HepG2 (cell line): ENCODE data around the gene NFATC2. TPM values are rescaled to one million over a fixed set of nuclear protein-coding genes. Genes with fewer than 3 reads are reported as not detected.

Experiments used
- ATAC-seq: fragments of 200-7000 bp; cut with Tn5 transposase; 3 replicates; pipeline ENCODE4 v1.9.1; 2020; ENCODE audit warnings: mild to moderate bottlenecking, moderate library complexity
- BruUV-seq: library from RNA; stranded (reverse); fragments of 400-500 nt; replicated peaks from 2 replicates; lab custom pipeline; 2021; lab: Mats Ljungman, UMichigan
- CTCF ChIA-PET: fragments of 300-600 bp; formaldehyde crosslinking; extraction: SDS; loops from one replicate; lab custom pipeline; 2021; ENCODE audit warnings: low total read pairs, inconsistent platforms, low intra/inter-chr PET ratio; lab: Yijun Ruan, JAX
- POLR2A ChIA-PET: fragments of 350-600 bp; sonication (Branson Sonifier 250); formaldehyde crosslinking; loops from one replicate; lab custom pipeline; 2020; ENCODE audit warnings: antibody characterized with exemption, inconsistent platforms; lab: Yijun Ruan, JAX
- DNase-seq: peaks from one replicate; pipeline ENCODE4 v3.0.0-alpha.2; 2015; ENCODE audit warnings: low spot score
- FAIRE-seq: peaks from 3 replicates; lab custom pipeline; 2011; peaks lifted over from hg19 to GRCh38; lab: Jason Lieb, UNC
- H2AFZ ChIP-seq: one replicate; pipeline ENCODE4 v1.6.1; 2011; ENCODE audit warnings: low read length, inconsistent platforms
- H3K27ac ChIP-seq: fragments of 300-600 bp; 3 replicates; pipeline ENCODE4 v1.8.0; 2011; ENCODE audit warnings: mixed run types, mild to moderate bottlenecking, mixed read lengths, low read length, inconsistent platforms; ENCODE audit not compliant: insufficient read depth; ENCODE audit errors: extremely low read length
- H3K27me3 ChIP-seq, 2 experiments: fragments of 200-600 bp in 1 of 2; 2 replicates in 1 of 2; 3 replicates in 1 of 2; pipeline versions ENCODE4 v1.6.0 to v1.8.0; 2011; ENCODE audit warnings: low read length in 2 of 2, mild to moderate bottlenecking in 2 of 2, moderate library complexity in 2 of 2, inconsistent platforms in 1 of 2; ENCODE audit not compliant: insufficient read depth in 2 of 2, control insufficient read depth in 1 of 2
- H3K36me3 ChIP-seq, 2 experiments: fragments of 200-600 bp in 1 of 2; replicated peaks in 1 of 2; 2 replicates in 1 of 2; 3 replicates in 1 of 2; pipeline versions ENCODE4 v1.5.1 to v1.8.0; 2011; ENCODE audit warnings: low read length in 2 of 2, inconsistent platforms in 1 of 2; ENCODE audit not compliant: insufficient read depth in 2 of 2, control insufficient read depth in 1 of 2
- H3K4me1 ChIP-seq: 2 replicates; pipeline ENCODE4 v1.5.1; 2012; ENCODE audit warnings: low read length, inconsistent platforms; ENCODE audit not compliant: insufficient read depth
- H3K4me2 ChIP-seq: 2 replicates; pipeline ENCODE4 v1.6.0; 2011; ENCODE audit warnings: low read depth, low read length, inconsistent platforms
- H3K4me3 ChIP-seq, 3 experiments: fragments of 200-600 bp in 1 of 3; sonication (generic), shearing (Covaris generic) in 1 of 3; replicated peaks in 1 of 3; 2 replicates each; pipeline ENCODE4 v1.5.1; 2011 to 2016; ENCODE audit warnings: low read length in 3 of 3, inconsistent platforms in 2 of 3, low read depth in 2 of 3, mild to moderate bottlenecking in 2 of 3, control low read depth in 1 of 3, mixed read lengths in 1 of 3; ENCODE audit not compliant: insufficient read depth in 1 of 3
- H3K79me2 ChIP-seq: one replicate; pipeline ENCODE4 v1.6.1; 2011; ENCODE audit warnings: low read length, inconsistent platforms; ENCODE audit not compliant: insufficient read depth
- H3K9ac ChIP-seq: 2 replicates; pipeline ENCODE4 v1.6.0; 2011; ENCODE audit warnings: mild to moderate bottlenecking, low read depth, low read length, inconsistent platforms; ENCODE audit not compliant: insufficient read depth
- H3K9me3 ChIP-seq: 2 replicates; pipeline ENCODE4 v1.5.1; 2012; ENCODE audit warnings: mild to moderate bottlenecking, low read length
- H4K20me1 ChIP-seq: 2 replicates; pipeline ENCODE4 v1.6.0; 2011; ENCODE audit warnings: inconsistent platforms, mild to moderate bottlenecking, low read length, moderate library complexity; ENCODE audit not compliant: insufficient read depth
- AGO2 ChIP-seq: fragments of 200-400 bp; formaldehyde crosslinking; optimal IDR thresholded peaks from 2 replicates; pipeline ENCODE3; 2017; ENCODE audit warnings: mild to moderate bottlenecking, low read depth, low read length, moderate library complexity
- KAT7 ChIP-seq: IDR thresholded peaks from 2 replicates; pipeline ENCODE4 v1.6.1; 2018; ENCODE audit warnings: borderline replicate concordance, missing compliant biosample characterization
- NBN ChIP-seq: fragments of 450-650 bp; conservative IDR thresholded peaks from 2 replicates; pipeline ENCODE4 v1.6.1; 2017
- POLR2AphosphoS2 ChIP-seq: IDR thresholded peaks from 2 replicates; pipeline ENCODE4 v1.6.1; 2011; ENCODE audit warnings: low read depth, low read length, improper control_type of control experiment
- TMF1 ChIP-seq: sonication (generic); formaldehyde crosslinking; IDR thresholded peaks from 2 replicates; pipeline ENCODE4 v1.8.1; 2022; ENCODE audit warnings: low read depth, missing genetic modification reagents
- ZBTB20 ChIP-seq: sonication (generic); formaldehyde crosslinking; IDR thresholded peaks from 2 replicates; pipeline ENCODE4 v1.8.1; 2023; ENCODE audit warnings: missing genetic modification reagents, low read depth, mild to moderate bottlenecking, borderline replicate concordance
- ZNF256 ChIP-seq: sonication (generic); formaldehyde crosslinking; conservative IDR thresholded peaks from 2 replicates; pipeline ENCODE4 v1.4.0; 2020; ENCODE audit warnings: missing genetic modification reagents
- ZNF335 ChIP-seq: sonication (generic); formaldehyde crosslinking; IDR thresholded peaks from 2 replicates; pipeline ENCODE4 v1.4.0; 2020; ENCODE audit warnings: missing genetic modification reagents
- ZNF577 ChIP-seq: sonication (generic); formaldehyde crosslinking; IDR thresholded peaks from 2 replicates; pipeline ENCODE4 v1.4.0; 2020; ENCODE audit warnings: mild to moderate bottlenecking, low read depth, missing genetic modification reagents, borderline replicate concordance
- ZNF788 ChIP-seq: sonication (generic); formaldehyde crosslinking; IDR thresholded peaks from 2 replicates; pipeline ENCODE4 v1.5.0; 2020; ENCODE audit warnings: mild to moderate bottlenecking, missing genetic modification reagents, borderline replicate concordance
- WGBS: methylation state at CpG from one replicate; pipeline ENCODE4 v1.1.6; 2017; ENCODE audit warnings: low lambda C conversion rate; 5-methylcytosine and 5-hydroxymethylcytosine counted together
- in situ Hi-C: cut with HindIII; loops from 2 replicates; pipeline ENCODE4 v1.10.0; 2017; ENCODE audit warnings: low pct_unique_long_range_greater_than_20kb; ENCODE audit not compliant: extremely low pct_ligation_motif_present
- intact Hi-C: fragments of 100-400 bp; cut with micrococcal nuclease; formaldehyde crosslinking; loops from one replicate; pipeline ENCODE4 v1.10.0; 2022; ENCODE audit not compliant: unreplicated experiment
- polyA plus RNA-seq, 8 experiments: library from polyadenylated mRNA; depleted of rRNA in 3 of 8; stranded (reverse) in 7 of 8; unstranded in 1 of 8; fragments of >200 nt; fragmentation: Illumina TruSeq in 4 of 8; extraction: Trizol in 4 of 8; gene quantifications; 2 replicates each; pipeline versions ENCODE4 v1.2.1 to v1.2.3, GENCODE V29; 2011 to 2016; ENCODE audit warnings: low read depth in 4 of 8, missing spikeins in 1 of 8, mixed read lengths in 1 of 8; ENCODE audit not compliant: insufficient read depth in 1 of 8
- total RNA-seq, 5 experiments: library from RNA; depleted of rRNA; stranded (reverse); fragments of >200 nt; fragmentation: Illumina TruSeq; extraction: Trizol; gene quantifications; 2 replicates each; pipeline ENCODE4 v1.2.3, GENCODE V29; 2016; ENCODE audit warnings: low read depth in 1 of 5
- TF ChIP-seq, protein P1 (sequence below): sonication (generic); formaldehyde crosslinking; IDR thresholded peaks from 2 replicates; pipeline ENCODE4 v1.4.0; 2020; ENCODE audit warnings: mild to moderate bottlenecking, missing genetic modification reagents
- TF ChIP-seq, protein P2 (sequence below): sonication (generic); formaldehyde crosslinking; IDR thresholded peaks from 2 replicates; pipeline ENCODE4 v1.8.1; 2023; ENCODE audit warnings: missing genetic modification reagents, mild to moderate bottlenecking, borderline replicate concordance
- TF ChIP-seq, protein P3 (sequence below): sonication (generic); formaldehyde crosslinking; IDR thresholded peaks from 2 replicates; pipeline ENCODE4 v1.5.1; 2020; ENCODE audit warnings: missing genetic modification reagents, mild to moderate bottlenecking, borderline replicate concordance

Gene NFATC2
- total and polyA plus RNA-seq, 2 of the 13 experiments (the other 11 are each of a cell fraction or from before 2014, with no cell fraction given): 1.9 to 3.3 TPM

DNA sequence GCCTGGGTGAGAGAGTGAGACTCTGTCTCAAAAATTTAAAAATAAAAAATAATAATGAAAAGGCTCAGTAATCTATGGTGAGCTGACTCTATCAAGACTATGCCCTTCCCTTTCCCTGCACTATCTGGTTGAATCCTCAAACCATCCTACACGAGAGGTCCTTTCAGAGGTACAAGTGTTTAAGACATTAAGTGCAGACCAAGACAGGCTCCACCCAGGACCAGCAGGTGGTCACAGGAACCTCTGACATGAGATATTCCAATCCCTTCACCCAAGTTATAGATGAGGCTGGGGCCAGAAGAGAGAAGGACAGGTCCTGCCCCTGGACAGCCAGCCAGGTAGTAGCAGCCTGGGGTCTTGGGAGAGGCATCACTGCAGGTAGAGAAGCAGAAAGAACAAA, 182.6 kb downstream of the NFATC2 start (continued):
- no peak for TF ChIP-seq ZNF577 (CRISPR knock-in tag)
- TF ChIP-seq AGO2: no peak
- no peak for TF ChIP-seq ZNF335 (CRISPR knock-in tag)
- TF ChIP-seq, protein P1, sequence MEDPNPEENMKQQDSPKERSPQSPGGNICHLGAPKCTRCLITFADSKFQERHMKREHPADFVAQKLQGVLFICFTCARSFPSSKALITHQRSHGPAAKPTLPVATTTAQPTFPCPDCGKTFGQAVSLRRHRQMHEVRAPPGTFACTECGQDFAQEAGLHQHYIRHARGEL: no peak
- TF ChIP-seq, all 625 proteins: peak for 0

DNA sequence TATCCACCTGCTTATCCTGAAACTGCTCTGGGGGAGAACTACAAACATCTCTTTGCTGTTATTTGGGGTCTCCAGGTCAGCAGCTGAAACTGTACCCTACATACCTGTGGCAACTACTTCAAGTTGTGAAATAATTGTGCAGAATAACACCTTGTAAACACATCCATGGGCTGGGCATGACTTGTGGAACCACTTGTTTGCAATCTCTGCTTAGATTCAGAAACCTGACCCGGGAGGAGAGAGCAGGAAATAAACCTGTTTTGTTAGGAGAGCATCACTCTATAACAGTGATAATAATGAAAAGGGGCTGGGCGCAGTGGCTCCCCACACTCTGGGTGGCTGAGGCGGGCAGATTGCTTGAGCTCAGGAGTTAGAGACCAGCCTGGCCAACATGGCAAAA, 183.1 kb downstream of the NFATC2 start:
- Histone ChIP-seq H3K27ac (no peak overlapping the region), H3K9ac (no peak overlapping the region), H3K36me3 (no peaks in the 10 kb centered on the region), H3K27me3 (peaks cover 4 to 11% of the 10 kb centered on the region in 2 experiments; a peak in 1 of 5 replicates), H4K20me1 (no peaks in the 10 kb centered on the region), H3K9me3 (no peaks in the 10 kb centered on the region), H3K4me2 (no peak overlapping the region), H3K4me3 (no peak overlapping the region), H2AFZ (no peak overlapping the region), H3K4me1 (no peaks in the 10 kb centered on the region), H3K79me2 (no peaks in the 10 kb centered on the region)
- ATAC-seq (no peak), DNase-seq (no peak), FAIRE-seq (no peak)
- in situ Hi-C loops (no loop called here), intact Hi-C loops (no loop called here)
- BruUV-seq: no TSS peak
- ChIA-PET CTCF (no interaction called here), POLR2A (no interaction called here)
- TF ChIP-seq KAT7 (no peak), POLR2AphosphoS2 (no peak), ZNF788 (no peak), NBN (no peak), ZBTB20 (no peak), ZNF256 (CRISPR knock-in tag) (no peak), TMF1 (CRISPR knock-in tag) (no peak)
- TF ChIP-seq, protein P2, sequence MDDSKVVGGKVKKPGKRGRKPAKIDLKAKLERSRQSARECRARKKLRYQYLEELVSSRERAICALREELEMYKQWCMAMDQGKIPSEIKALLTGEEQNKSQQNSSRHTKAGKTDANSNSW (CRISPR knock-in tag): no peak
- TF ChIP-seq, protein P3, sequence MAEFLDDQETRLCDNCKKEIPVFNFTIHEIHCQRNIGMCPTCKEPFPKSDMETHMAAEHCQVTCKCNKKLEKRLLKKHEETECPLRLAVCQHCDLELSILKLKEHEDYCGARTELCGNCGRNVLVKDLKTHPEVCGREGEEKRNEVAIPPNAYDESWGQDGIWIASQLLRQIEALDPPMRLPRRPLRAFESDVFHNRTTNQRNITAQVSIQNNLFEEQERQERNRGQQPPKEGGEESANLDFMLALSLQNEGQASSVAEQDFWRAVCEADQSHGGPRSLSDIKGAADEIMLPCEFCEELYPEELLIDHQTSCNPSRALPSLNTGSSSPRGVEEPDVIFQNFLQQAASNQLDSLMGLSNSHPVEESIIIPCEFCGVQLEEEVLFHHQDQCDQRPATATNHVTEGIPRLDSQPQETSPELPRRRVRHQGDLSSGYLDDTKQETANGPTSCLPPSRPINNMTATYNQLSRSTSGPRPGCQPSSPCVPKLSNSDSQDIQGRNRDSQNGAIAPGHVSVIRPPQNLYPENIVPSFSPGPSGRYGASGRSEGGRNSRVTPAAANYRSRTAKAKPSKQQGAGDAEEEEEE: no peak
- 27% methylated on average over 3 of the region's 3 CpGs for WGBS
